Activated B cell treated with CpG ODN at 0.5 μM for 24 hours (primary cell): ENCODE measurements around the gene TRMT10C. TPM values are rescaled to one million over a fixed set of nuclear protein-coding genes. Genes with fewer than 3 reads are reported as not detected.

Experiments
- ATAC-seq: fragments of 200-7000 bp; cut with Tn5 transposase; one replicate; pipeline ENCODE4 v1.10.0; 2021; ENCODE audit warnings: low read depth, mild to moderate bottlenecking, moderate library complexity
- CTCF ChIA-PET: fragments of 350-600 bp; sonication (Branson Sonifier 250); formaldehyde crosslinking; loops from one replicate; lab custom pipeline; 2021; ENCODE audit warnings: antibody characterized with exemption; lab: Charles Lee
- POLR2A ChIA-PET: fragments of 350-600 bp; sonication (Branson Sonifier 250); formaldehyde crosslinking; loops from one replicate; lab custom pipeline; 2021; ENCODE audit warnings: antibody characterized with exemption; lab: Charles Lee
- DNase-seq: peaks from one replicate; pipeline ENCODE4 v3.0.0; 2022
- H3K27ac Mint-ChIP-seq: one replicate; pipeline ENCODE4 v1.8.0; 2020; ENCODE audit warnings: mixed read lengths
- H3K27me3 Mint-ChIP-seq: one replicate; pipeline ENCODE4 v1.8.0; 2021; ENCODE audit warnings: mixed read lengths
- H3K36me3 Mint-ChIP-seq: one replicate; pipeline ENCODE4 v1.8.0; 2021; ENCODE audit warnings: low read depth, mixed read lengths
- H3K4me1 Mint-ChIP-seq: one replicate; pipeline ENCODE4 v1.8.0; 2021; ENCODE audit warnings: mixed read lengths
- H3K4me3 Mint-ChIP-seq: one replicate; pipeline ENCODE4 v1.8.0; 2020; ENCODE audit warnings: mild to moderate bottlenecking, mixed read lengths
- H3K9me3 Mint-ChIP-seq: one replicate; pipeline ENCODE4 v1.8.0; 2020; ENCODE audit warnings: mixed read lengths
- intact Hi-C: fragments of 100-400 bp; cut with micrococcal nuclease; formaldehyde crosslinking; loops from one replicate; pipeline ENCODE4 v1.15.1; 2024
- total RNA-seq: library from RNA; stranded (reverse); gene quantifications from 2 replicates; pipeline ENCODE4 v1.2.3, GENCODE V29; 2022
- TF ChIP-seq, protein P1 (sequence below): fragments of 200-600 bp; IDR thresholded peaks from one replicate; pipeline ENCODE4 v1.8.0; 2022; ENCODE audit warnings: antibody characterized with exemption, mild to moderate bottlenecking

TRMT10C gene
- total RNA-seq, 1 donor from 2014 or later: 34.6 TPM

DNA sequence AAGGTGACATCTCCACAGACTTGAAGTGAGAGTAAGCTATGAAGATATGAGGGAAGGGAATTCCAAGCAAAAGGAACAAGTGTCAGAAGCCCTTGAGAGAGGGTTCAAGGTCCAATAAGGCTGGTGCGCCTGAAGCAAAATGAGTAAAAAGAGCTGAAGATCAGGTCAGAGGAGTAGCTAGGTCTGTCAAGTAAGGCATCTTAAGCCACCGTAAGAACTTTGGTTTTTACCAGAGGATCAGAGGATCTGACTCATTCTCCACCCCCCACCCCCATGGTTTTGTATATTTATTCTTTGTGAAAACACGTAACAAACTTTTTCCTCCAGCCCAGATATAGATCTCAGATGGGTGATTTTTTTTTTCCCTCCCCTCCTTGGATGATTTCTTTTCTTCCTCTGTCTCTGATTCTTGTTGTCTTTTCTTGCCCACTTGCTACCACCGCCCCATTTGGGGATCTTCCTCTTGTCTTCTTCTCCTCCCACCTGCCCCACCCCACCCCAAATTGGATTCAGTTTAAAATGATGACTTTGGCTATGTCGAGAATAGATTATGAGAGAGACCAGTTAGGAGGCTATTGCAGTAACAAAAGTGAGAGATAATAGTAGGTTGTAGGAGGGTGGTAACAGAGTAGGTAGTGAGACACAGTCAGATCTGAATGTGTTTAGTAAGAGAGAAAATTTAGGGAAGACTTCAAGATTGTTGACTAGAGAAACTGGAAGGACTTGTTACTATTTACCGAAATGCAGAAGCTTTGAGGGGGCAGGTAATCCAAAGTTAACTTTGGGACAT, 6.1 kb downstream of the TRMT10C start:
- intact Hi-C loops: no loop called here
- Mint-ChIP-seq H3K9me3 (no peaks in the 10 kb centered on the region), H3K27ac (no peak overlapping the region), H3K4me1 (peaks cover 28% of the 10 kb centered on the region), H3K36me3 (peaks cover 38% of the 10 kb centered on the region), H3K27me3 (no peaks in the 10 kb centered on the region), H3K4me3 (no peak overlapping the region)
- ChIA-PET POLR2A (no interaction called here), CTCF (no interaction called here)
- TF ChIP-seq, protein P1, sequence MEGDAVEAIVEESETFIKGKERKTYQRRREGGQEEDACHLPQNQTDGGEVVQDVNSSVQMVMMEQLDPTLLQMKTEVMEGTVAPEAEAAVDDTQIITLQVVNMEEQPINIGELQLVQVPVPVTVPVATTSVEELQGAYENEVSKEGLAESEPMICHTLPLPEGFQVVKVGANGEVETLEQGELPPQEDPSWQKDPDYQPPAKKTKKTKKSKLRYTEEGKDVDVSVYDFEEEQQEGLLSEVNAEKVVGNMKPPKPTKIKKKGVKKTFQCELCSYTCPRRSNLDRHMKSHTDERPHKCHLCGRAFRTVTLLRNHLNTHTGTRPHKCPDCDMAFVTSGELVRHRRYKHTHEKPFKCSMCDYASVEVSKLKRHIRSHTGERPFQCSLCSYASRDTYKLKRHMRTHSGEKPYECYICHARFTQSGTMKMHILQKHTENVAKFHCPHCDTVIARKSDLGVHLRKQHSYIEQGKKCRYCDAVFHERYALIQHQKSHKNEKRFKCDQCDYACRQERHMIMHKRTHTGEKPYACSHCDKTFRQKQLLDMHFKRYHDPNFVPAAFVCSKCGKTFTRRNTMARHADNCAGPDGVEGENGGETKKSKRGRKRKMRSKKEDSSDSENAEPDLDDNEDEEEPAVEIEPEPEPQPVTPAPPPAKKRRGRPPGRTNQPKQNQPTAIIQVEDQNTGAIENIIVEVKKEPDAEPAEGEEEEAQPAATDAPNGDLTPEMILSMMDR: no peak
- ATAC-seq (no peak), DNase-seq (no peak)

DNA sequence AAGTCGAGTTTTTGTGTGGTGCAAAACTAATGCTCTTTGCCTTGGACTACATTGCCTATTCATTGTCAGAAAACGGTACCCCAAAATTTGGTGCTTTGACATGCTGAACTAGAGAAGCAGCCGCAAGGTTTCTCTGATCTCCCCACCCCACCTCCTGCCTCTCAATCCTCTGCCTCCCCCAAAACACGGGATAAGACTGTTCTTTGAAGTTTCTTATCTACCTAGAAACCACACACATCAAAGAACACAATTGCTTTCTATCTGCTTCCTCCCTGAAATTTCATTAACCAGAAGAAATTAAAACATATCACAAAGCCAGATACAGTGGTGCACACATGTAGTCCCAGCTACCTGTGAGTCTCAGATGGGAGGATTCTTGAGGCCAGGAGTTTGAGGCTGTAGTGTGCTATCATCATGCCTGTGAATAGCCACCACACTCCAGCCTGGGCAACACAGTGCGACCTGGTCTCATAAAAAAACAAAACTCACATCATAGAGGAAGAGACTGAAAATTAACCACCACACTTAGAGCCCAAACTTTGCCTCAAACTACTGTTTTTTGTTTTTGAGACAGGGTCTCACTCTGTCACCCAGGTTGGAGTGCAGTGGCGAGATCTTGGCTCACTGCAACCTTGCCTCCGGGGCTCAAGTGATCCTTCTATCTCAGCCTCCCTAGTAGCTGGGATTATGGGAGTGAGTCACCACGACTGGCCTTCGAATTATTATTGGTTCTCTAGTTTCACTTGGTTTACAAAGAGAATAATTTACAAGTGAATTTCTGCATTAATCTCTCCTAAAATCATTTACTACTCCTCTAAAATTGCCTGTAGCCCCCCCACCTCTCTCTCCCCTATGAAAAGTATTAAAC, 9.6 kb downstream of the TRMT10C start:
- CTCF ChIA-PET: no interaction called here
- intact Hi-C loops: loop anchor here (5.0 to 10.0 kb wide), 3 partner anchors 661 to 1756 kb away; partner anchors contain the start of gene CMSS1
- Mint-ChIP-seq H3K27me3 (no peaks in the 10 kb centered on the region), H3K27ac (no peak overlapping the region), H3K9me3 (no peaks in the 10 kb centered on the region), H3K36me3 (peaks cover 33% of the 10 kb centered on the region), H3K4me3 (no peak overlapping the region), H3K4me1 (peaks cover 26% of the 10 kb centered on the region)
- TF ChIP-seq, protein P1: no peak
- POLR2A ChIA-PET: interaction anchor here (0.6 to 1.2 kb wide), 2 partner anchors 10 to 181 kb away, joined by 10 to 16 read pairs; partner anchors contain the start of gene TRMT10C
- DNase-seq (no peak), ATAC-seq (no peak)

DNA sequence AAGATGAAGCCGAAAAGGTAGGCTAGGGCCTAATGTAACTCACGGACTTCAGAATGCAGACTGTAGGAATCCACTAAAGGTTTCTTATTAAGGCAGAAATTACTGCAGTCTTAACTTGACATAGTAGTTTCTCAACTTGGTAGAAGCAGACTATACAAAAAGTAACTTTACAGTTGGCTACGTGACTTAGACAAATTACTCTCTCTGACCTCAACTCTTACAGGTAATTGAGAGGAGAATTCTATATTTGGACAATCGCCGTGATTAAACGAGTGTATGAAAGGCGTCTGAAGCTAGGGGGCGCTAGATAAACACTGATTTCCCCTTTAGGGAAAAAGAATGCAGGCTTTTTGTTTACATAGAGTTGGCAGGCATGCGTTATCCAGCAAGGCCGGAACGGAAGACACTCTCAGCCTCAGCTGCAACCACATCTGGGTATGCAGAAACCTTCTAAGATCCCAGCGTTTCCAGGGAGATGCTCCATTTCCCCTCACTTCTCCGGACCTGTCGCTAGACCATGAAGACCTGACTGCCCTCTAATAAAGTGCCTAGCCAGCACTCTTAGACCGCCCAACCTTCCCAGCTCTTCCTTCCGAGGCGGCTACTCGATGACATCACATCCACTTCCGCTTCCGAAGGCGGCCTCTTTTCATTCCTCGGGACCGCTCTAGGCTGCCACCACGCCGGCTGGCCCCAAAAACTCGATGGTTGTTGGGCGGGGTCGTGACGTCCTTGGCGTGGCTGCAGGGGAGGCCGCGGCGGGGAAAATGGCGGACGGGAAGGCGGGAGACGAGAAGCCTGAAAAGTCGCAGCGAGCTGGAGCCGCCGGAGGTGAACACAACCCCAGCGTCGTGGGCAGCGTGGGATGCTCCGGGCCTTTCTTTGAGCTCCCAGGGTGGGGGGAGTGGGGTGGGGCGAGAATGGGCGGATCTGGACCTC, 12.1 kb downstream of the TRMT10C start, which contains the start of gene PCNP:
PCNP (plus strand) TSS at position 732 of the 939 bp plus-strand sequence; CDS start at position 768, 36 bp downstream.
- peaks cover 35% of the 10 kb centered on the region for H3K36me3 Mint-ChIP-seq
- peak; percentile 85 for ATAC-seq
- intact Hi-C loops: loop anchor here (1.0 to 10.0 kb wide), 16 partner anchors 12 to 1759 kb away; partner anchors contain the start of genes CEP97, CMSS1, LNP1 and NIT2

More for the DNA sequence above, 12.1 kb downstream of the TRMT10C start, which contains the start of gene PCNP:
- Mint-ChIP-seq H3K27ac (peak within 1 kb of the TSS; percentile 96), H3K4me1 (peaks cover 45% of the 10 kb centered on the region), H3K27me3 (no peaks in the 10 kb centered on the region), H3K4me3 (peak within 1 kb of the TSS; percentile 99), H3K9me3 (no peaks in the 10 kb centered on the region)
- TF ChIP-seq, protein P1: no peak
- ChIA-PET POLR2A (interaction anchor here (0.7 to 3.2 kb wide), 16 partner anchors 11 to 1756 kb away, joined by 3 to 94 read pairs (median 4); partner anchors contain the start of genes CEP97, CMSS1, NXPE3 and RPL24), CTCF (interaction anchor here (1.0 to 1.8 kb wide), 7 partner anchors 9 to 229 kb away, joined by 3 to 10 read pairs (median 4); partner anchors contain the start of genes TRMT10C and ZBTB11)
- peak; percentile 97 for DNase-seq
